ENCODE results near the gene SPIRE2.

- no peak for TF ChIP-seq POLR2A (IDR thresholded peaks at IDR 0.05)
- TF ChIP-seq CTCF (IDR thresholded peaks at IDR 0.05): no peak
These were observed 59.0 kb downstream of the SPIRE2 start for GRCh38 chr16:89887243-89887642.
